ENCODE measurements around the gene PIEZO2.

The PIEZO2 gene

DNA sequence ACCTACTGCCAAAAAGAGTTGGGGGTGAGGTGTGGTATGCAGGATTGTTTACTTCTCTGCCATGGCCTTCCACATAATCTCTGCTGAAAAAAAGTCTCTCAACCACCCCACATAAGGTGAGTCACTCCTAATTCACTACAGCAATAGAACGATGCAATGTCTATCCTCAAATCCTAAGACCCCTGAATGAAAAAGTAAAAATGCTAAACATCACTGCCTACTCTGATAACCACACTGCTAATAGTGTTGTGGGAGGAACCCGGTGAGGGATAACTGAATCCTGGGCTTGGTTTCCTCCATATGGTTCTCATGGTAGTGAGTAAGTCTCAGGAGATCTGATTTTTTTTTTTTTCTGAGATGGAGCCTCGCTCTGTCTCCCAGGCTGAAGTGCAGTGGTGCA lies 252.5 kb downstream of the PIEZO2 start:
- TF ChIP-seq, protein P1, sequence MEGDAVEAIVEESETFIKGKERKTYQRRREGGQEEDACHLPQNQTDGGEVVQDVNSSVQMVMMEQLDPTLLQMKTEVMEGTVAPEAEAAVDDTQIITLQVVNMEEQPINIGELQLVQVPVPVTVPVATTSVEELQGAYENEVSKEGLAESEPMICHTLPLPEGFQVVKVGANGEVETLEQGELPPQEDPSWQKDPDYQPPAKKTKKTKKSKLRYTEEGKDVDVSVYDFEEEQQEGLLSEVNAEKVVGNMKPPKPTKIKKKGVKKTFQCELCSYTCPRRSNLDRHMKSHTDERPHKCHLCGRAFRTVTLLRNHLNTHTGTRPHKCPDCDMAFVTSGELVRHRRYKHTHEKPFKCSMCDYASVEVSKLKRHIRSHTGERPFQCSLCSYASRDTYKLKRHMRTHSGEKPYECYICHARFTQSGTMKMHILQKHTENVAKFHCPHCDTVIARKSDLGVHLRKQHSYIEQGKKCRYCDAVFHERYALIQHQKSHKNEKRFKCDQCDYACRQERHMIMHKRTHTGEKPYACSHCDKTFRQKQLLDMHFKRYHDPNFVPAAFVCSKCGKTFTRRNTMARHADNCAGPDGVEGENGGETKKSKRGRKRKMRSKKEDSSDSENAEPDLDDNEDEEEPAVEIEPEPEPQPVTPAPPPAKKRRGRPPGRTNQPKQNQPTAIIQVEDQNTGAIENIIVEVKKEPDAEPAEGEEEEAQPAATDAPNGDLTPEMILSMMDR (IDR thresholded peaks at IDR 0.05), result no peak

DNA sequence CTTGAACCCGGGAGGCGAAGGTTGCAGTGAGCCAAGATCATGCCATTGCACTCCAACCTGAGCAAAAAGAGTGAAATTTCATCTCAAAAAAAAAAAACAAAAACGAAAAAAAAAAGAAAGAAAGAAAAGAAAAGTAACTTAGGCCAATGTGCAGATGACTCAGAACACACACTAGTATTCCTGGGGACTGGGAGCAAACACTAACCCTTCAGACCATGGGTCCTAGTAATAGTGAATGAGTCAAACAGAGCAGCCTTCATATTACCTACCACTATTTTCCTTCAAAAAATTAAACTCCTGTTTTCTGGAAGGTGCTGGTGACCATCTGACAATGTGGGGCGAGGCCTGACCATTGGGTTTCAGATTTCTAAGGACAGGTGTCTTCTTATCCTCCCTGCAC lies 253.4 kb downstream of the PIEZO2 start:
- H3K27me3 Mint-ChIP-seq (ENCODE audit: low read depth, poor library complexity), result peaks cover 9% of the 10 kb centered on the region
- TF ChIP-seq, protein P1 (IDR thresholded peaks at IDR 0.05), result no peak
- peaks cover 60% of the 10 kb centered on the region for H3K4me1 Mint-ChIP-seq
- peaks cover 5% of the 10 kb centered on the region for H3K36me3 Mint-ChIP-seq (ENCODE audit: low read depth)
- peaks cover 9% of the 10 kb centered on the region for H3K9me3 Mint-ChIP-seq
- no peak overlapping the region for H3K4me3 Mint-ChIP-seq
- DNase-seq, result no peak
- no peak overlapping the region for H3K27ac Mint-ChIP-seq

More for the DNA sequence above, 252.5 kb downstream of the PIEZO2 start:
- Mint-ChIP-seq H3K4me3 (no peak overlapping the region), H3K27ac (peak overlapping the region; percentile 69), H3K27me3 (ENCODE audit: low read depth, poor library complexity) (peaks cover 9% of the 10 kb centered on the region), H3K4me1 (peaks cover 59% of the 10 kb centered on the region), H3K9me3 (peaks cover 9% of the 10 kb centered on the region), H3K36me3 (ENCODE audit: low read depth) (peaks cover 5% of the 10 kb centered on the region)
- no peak for DNase-seq

DNA sequence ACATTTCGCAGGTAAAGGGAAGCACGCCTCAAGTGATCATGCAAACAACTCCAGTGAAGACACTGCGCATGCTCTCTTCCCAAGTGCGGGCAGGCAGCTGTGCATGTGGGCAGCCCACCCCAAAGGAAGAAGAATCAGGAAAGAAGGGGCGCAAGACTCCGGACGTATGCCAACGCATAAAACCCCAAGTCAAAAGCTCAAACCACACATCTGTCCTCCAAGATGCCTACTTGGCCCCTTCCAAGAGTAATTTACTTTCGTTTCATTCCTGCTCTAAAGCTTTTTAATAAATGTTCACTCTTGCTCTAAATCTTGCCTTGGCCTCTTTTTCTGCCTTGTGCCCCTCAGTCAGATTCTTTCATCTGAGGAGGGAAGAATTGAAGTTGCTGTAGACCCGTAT lies 254.9 kb downstream of the PIEZO2 start:
- Mint-ChIP-seq H3K27ac (no peak overlapping the region), H3K9me3 (peaks cover 9% of the 10 kb centered on the region), H3K4me3 (peak overlapping the region; percentile 40), H3K27me3 (ENCODE audit: low read depth, poor library complexity) (peaks cover 9% of the 10 kb centered on the region), H3K4me1 (peaks cover 60% of the 10 kb centered on the region), H3K36me3 (ENCODE audit: low read depth) (peaks cover 5% of the 10 kb centered on the region)
- TF ChIP-seq, protein P1 (IDR thresholded peaks at IDR 0.05), result no peak
- DNase-seq, result no peak

DNA sequence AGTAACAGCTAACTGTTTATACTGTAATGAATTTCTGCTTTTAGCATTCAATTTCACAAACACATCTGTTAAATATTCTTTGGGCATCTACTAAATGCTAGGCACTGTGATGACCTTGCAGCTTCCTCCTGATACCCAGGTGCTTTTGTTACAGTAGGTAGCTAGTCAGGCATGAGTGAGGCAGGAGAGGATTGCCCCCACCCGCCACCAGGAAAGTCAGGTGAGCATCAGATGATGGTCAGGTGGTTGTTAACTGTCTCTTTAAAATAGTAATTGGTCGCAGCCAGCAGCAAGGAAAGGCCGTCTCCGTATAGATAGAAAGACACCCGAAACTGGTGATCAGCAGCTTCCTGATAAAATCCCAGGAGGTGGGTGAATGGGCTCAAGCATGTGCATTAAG lies 255.6 kb downstream of the PIEZO2 start:
- peaks cover 9% of the 10 kb centered on the region for H3K9me3 Mint-ChIP-seq
- peak overlapping the region; percentile 6 for H3K27ac Mint-ChIP-seq
- peaks cover 56% of the 10 kb centered on the region for H3K4me1 Mint-ChIP-seq
- H3K27me3 Mint-ChIP-seq (ENCODE audit: low read depth, poor library complexity), result peaks cover 13% of the 10 kb centered on the region
- peak overlapping the region; percentile 37 for H3K4me3 Mint-ChIP-seq
- TF ChIP-seq, protein P1 (IDR thresholded peaks at IDR 0.05), result no peak
- H3K36me3 Mint-ChIP-seq (ENCODE audit: low read depth), result peaks cover 5% of the 10 kb centered on the region
- DNase-seq, result no peak

DNA sequence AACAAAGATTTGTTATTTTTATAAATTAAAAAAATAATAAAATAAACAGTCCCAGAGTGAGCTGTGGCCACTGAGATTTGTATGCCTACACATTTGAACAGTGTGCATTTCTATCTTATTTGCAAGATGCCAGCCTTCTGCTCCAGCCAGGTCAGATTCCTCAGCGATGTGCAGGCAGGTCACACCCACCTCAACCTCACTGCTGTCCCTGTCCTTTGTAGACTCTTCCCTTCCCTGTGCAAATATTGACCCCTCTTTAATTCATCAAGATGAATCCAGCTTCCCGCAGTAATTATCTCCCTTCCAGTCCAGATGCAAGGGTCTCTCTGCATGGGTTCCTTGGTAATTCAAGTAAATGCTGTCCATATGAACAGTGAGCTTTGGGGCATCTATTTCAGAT lies 256.2 kb downstream of the PIEZO2 start:
- Mint-ChIP-seq H3K36me3 (ENCODE audit: low read depth) (peaks cover 5% of the 10 kb centered on the region), H3K4me3 (peak overlapping the region; percentile 37), H3K27me3 (ENCODE audit: low read depth, poor library complexity) (peaks cover 13% of the 10 kb centered on the region), H3K9me3 (peaks cover 9% of the 10 kb centered on the region), H3K4me1 (peaks cover 50% of the 10 kb centered on the region), H3K27ac (peak overlapping the region; percentile 6)
- TF ChIP-seq, protein P1 (IDR thresholded peaks at IDR 0.05), result no peak
- peak; percentile 10 for DNase-seq

DNA sequence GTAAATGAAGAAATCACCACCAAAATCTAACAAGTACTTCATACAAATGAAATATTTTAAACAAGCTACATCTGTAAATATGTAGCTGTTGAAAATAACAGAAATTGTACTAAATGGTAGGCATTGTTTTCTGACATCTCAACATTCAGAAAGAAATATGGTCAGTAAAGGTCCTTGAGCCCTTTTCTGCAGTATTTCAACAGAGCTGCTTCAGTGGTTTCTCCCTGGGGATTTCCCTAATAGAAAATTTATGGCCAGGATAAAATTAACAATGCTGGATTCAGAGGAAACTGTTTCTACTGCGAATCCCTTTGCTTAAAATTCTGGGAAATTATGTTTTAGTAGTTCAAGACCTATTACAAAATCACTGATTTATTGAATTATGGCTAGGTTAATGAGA lies 256.6 kb downstream of the PIEZO2 start:
- TF ChIP-seq, protein P1 (IDR thresholded peaks at IDR 0.05), result no peak
- peaks cover 46% of the 10 kb centered on the region for H3K4me1 Mint-ChIP-seq
- H3K4me3 Mint-ChIP-seq, result peak overlapping the region; percentile 50
- DNase-seq, result peak; percentile 14
- H3K9me3 Mint-ChIP-seq, result peaks cover 9% of the 10 kb centered on the region
- H3K36me3 Mint-ChIP-seq (ENCODE audit: low read depth), result peaks cover 5% of the 10 kb centered on the region
- H3K27ac Mint-ChIP-seq, result peak overlapping the region; percentile 60
- peaks cover 13% of the 10 kb centered on the region for H3K27me3 Mint-ChIP-seq (ENCODE audit: low read depth, poor library complexity)

Data from nephron progenitor cell (in vitro differentiated cells).